CD4-positive, CD25-positive, alpha-beta regulatory T cell (primary cell): ENCODE results near the gene CCT5. TPM values are rescaled to one million over a fixed set of nuclear protein-coding genes. Genes with fewer than 3 reads are reported as not detected.

Source experiments
- ATAC-seq, 2 donors: fragments of 150-1000 bp; cut with Tn5 transposase; one replicate each; pipeline ENCODE4 v1.10.0; 2021; ENCODE audit warnings: low read depth in 2 of 2, moderate number of reproducible peaks in 2 of 2, moderate library complexity in 1 of 2
- DNase-seq, 3 donors: peaks; one replicate each; pipeline versions ENCODE4 v3.0.0 to v3.0.0-alpha.2; 2012 to 2022; ENCODE audit warnings: mixed read lengths in 1 of 3
- H3K27ac ChIP-seq: one replicate; pipeline ENCODE4 v1.7.0; 2013; ENCODE audit warnings: mild to moderate bottlenecking, low read length; ENCODE audit not compliant: insufficient read depth, poor library complexity, severe bottlenecking
- H3K27me3 ChIP-seq: one replicate; pipeline ENCODE4 v1.7.0; 2013; ENCODE audit warnings: low read length; ENCODE audit not compliant: control insufficient read depth, insufficient read depth
- H3K36me3 ChIP-seq: one replicate; pipeline ENCODE4 v1.7.0; 2013; ENCODE audit warnings: mild to moderate bottlenecking, low read length, moderate library complexity; ENCODE audit not compliant: control insufficient read depth, insufficient read depth
- H3K4me1 ChIP-seq: 2 replicates; pipeline ENCODE4 v1.7.0; 2013; ENCODE audit warnings: mild to moderate bottlenecking, low read length; ENCODE audit not compliant: insufficient read depth, control insufficient read depth, poor library complexity, severe bottlenecking
- H3K4me3 ChIP-seq: one replicate; pipeline ENCODE4 v1.7.0; 2013; ENCODE audit warnings: low read depth, mild to moderate bottlenecking, low read length, moderate library complexity
- H3K9me3 ChIP-seq, 2 experiments: 1 replicate in 1 of 2; 2 replicates in 1 of 2; pipeline ENCODE4 v1.7.0; 2013; ENCODE audit warnings: low read length in 2 of 2, mild to moderate bottlenecking in 1 of 2, moderate library complexity in 1 of 2; ENCODE audit not compliant: control insufficient read depth in 2 of 2
- H3K27ac Mint-ChIP-seq, 3 donors: one replicate each; pipeline ENCODE4 v1.8.0; 2020 to 2022; ENCODE audit warnings: mild to moderate bottlenecking in 3 of 3, mixed read lengths in 3 of 3, moderate library complexity in 2 of 3
- H3K27me3 Mint-ChIP-seq: one replicate; pipeline ENCODE4 v1.8.0; 2022; ENCODE audit warnings: mild to moderate bottlenecking, mixed read lengths
- H3K36me3 Mint-ChIP-seq: one replicate; pipeline ENCODE4 v1.8.0; 2020; ENCODE audit warnings: mixed read lengths
- H3K4me1 Mint-ChIP-seq, 4 donors: one replicate each; pipeline ENCODE4 v1.8.0; 2020 to 2022; ENCODE audit warnings: mixed read lengths in 4 of 4, mild to moderate bottlenecking in 1 of 4
- H3K4me3 Mint-ChIP-seq, 4 donors: one replicate each; pipeline ENCODE4 v1.8.0; 2020 to 2022; ENCODE audit warnings: mild to moderate bottlenecking in 4 of 4, mixed read lengths in 4 of 4, moderate library complexity in 3 of 4
- H3K9me3 Mint-ChIP-seq, 7 donors: one replicate each; pipeline ENCODE4 v1.8.0; 2020 to 2022; ENCODE audit warnings: mixed read lengths in 7 of 7, mild to moderate bottlenecking in 3 of 7, moderate library complexity in 2 of 7
- polyA plus RNA-seq, 4 donors: library from polyadenylated mRNA; unstranded; fragments of 300-500 nt; fragmentation: Illumina TruSeq; gene quantifications; one replicate each; pipeline ENCODE4 v1.2.3, GENCODE V29; 2021
- total RNA-seq: library from RNA; stranded (reverse); gene quantifications from one replicate; pipeline ENCODE4 v1.2.3, GENCODE V29; 2022

Gene CCT5
- total and polyA plus RNA-seq, 5 donors from 2014 or later, result 65.1 to 212 (median 204) TPM

DNA sequence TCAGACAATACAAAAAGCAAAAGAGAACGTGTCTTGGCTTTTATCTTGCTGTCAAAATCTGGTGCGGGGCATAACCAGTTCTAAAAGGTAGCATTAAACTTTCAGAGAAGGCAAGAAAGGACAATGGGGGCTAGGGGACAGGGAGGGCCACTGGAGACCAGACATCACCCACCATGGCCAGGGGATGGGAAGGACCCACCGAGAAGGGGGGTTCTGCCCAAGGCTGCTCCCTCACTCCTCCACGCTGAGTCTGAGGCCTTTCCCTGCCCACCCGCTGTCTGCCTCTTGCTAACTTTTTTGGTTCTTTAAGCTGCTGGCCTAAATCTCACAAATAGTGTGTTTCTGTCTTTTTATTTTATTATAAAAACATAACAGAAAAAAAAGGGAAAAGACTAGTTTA lies 34.0 kb upstream of the CCT5 start:
- H3K9me3 Mint-ChIP-seq, result peaks cover 0 to 3% (median 0%) of the 10 kb centered on the region in 7 donors

GRCh38 chr5:10218658-10219057 lies 31.4 kb upstream of the CCT5 start:
- peaks cover 0 to 3% (median 0%) of the 10 kb centered on the region in 7 donors for H3K9me3 Mint-ChIP-seq
- H3K27ac ChIP-seq, result no peak overlapping the region
- no peaks in the 10 kb centered on the region for H3K9me3 ChIP-seq
- peaks cover 9% of the 10 kb centered on the region for H3K36me3 Mint-ChIP-seq
- H3K27me3 Mint-ChIP-seq, result no peaks in the 10 kb centered on the region
- H3K27me3 ChIP-seq, result no peaks in the 10 kb centered on the region
- no peaks in the 10 kb centered on the region for H3K4me1 Mint-ChIP-seq
- no peak overlapping the region for H3K4me3 Mint-ChIP-seq
- H3K4me1 ChIP-seq, result no peaks in the 10 kb centered on the region
- H3K27ac Mint-ChIP-seq, result no peak overlapping the region
- H3K4me3 ChIP-seq, result no peak overlapping the region
- ATAC-seq, result no peak
- DNase-seq, result no peak
- H3K36me3 ChIP-seq, result no peaks in the 10 kb centered on the region

More for the DNA sequence above, 34.0 kb upstream of the CCT5 start:
- Histone ChIP-seq H3K4me3 (no peak overlapping the region), H3K27ac (no peak overlapping the region), H3K27me3 (no peaks in the 10 kb centered on the region), H3K4me1 (no peaks in the 10 kb centered on the region), H3K9me3 (no peaks in the 10 kb centered on the region), H3K36me3 (no peaks in the 10 kb centered on the region)
- Mint-ChIP-seq H3K27ac (no peak overlapping the region), H3K27me3 (no peaks in the 10 kb centered on the region), H3K4me3 (no peak overlapping the region), H3K36me3 (no peaks in the 10 kb centered on the region), H3K4me1 (no peaks in the 10 kb centered on the region)
- ATAC-seq (no peak), DNase-seq (no peak)

- DNase-seq (no peak), ATAC-seq (no peak)
- Mint-ChIP-seq H3K36me3 (peaks cover 13% of the 10 kb centered on the region), H3K4me1 (no peaks in the 10 kb centered on the region), H3K27me3 (no peaks in the 10 kb centered on the region), H3K4me3 (no peak overlapping the region), H3K27ac (no peak overlapping the region), H3K9me3 (peaks cover 0 to 3% (median 0%) of the 10 kb centered on the region in 7 donors)
- H3K4me3 ChIP-seq, result no peak overlapping the region
- no peaks in the 10 kb centered on the region for H3K36me3 ChIP-seq
- H3K4me1 ChIP-seq, result no peaks in the 10 kb centered on the region
- no peaks in the 10 kb centered on the region for H3K9me3 ChIP-seq
- H3K27me3 ChIP-seq, result no peaks in the 10 kb centered on the region
- no peak overlapping the region for H3K27ac ChIP-seq
Observed at GRCh38 chr5:10219068-10219467, 31.0 kb upstream of the CCT5 start.

DNA sequence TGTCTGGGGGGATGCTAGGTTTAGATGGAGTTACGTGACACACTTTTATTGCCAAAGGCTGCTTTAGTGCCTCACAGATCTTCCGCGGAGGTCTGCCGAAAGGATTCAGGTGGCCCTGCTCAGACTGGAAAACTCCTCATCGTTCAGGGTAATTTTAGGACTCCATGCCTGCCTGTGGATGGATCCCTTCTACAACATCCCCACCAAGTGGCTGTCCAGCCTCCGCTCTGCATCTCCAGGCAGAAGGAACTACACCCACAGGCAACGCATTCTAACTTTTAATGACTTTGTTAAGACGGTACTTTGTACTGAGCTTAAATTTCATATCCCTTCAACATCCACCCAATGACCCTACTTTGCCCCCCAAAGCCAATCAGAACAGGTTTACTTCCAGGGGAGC lies 29.8 kb upstream of the CCT5 start:
- Histone ChIP-seq H3K4me1 (no peaks in the 10 kb centered on the region), H3K4me3 (no peak overlapping the region), H3K36me3 (no peaks in the 10 kb centered on the region), H3K27me3 (no peaks in the 10 kb centered on the region), H3K9me3 (no peaks in the 10 kb centered on the region), H3K27ac (no peak overlapping the region)
- DNase-seq (no peak), ATAC-seq (no peak)
- H3K4me3 Mint-ChIP-seq, result no peak overlapping the region
- peaks cover 22% of the 10 kb centered on the region for H3K36me3 Mint-ChIP-seq
- no peaks in the 10 kb centered on the region for H3K27me3 Mint-ChIP-seq
- no peak overlapping the region for H3K27ac Mint-ChIP-seq
- no peaks in the 10 kb centered on the region for H3K4me1 Mint-ChIP-seq
- H3K9me3 Mint-ChIP-seq, result peaks cover 0 to 5% (median 3%) of the 10 kb centered on the region in 7 donors

DNA sequence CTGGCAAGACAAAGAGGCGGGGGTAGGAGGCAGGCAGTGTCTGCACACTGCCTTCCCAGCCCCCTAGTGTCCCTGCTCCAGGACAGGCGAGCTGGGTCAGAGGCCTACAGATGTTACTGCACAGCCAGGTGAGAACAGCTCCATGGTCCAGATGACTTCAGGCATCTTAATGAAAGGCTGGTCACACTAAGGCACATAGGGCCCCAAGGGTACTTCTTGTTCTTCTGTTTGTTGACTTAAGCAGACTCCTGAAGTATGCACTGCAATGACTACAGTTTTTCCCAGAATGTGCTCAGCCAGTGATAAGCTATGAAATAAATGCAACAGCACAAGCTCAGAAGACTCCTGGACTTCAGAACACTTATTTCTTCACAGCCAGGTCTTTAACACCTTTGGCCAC lies 27.8 kb upstream of the CCT5 start:
- Mint-ChIP-seq H3K27me3 (no peaks in the 10 kb centered on the region), H3K36me3 (peaks cover 35% of the 10 kb centered on the region), H3K4me1 (no peaks in the 10 kb centered on the region), H3K27ac (no peak overlapping the region), H3K9me3 (peaks cover 0 to 9% (median 3%) of the 10 kb centered on the region in 7 donors), H3K4me3 (no peak overlapping the region)
- Histone ChIP-seq H3K36me3 (no peaks in the 10 kb centered on the region), H3K4me3 (no peak overlapping the region), H3K27ac (no peak overlapping the region), H3K9me3 (no peaks in the 10 kb centered on the region), H3K4me1 (no peaks in the 10 kb centered on the region), H3K27me3 (no peaks in the 10 kb centered on the region)
- DNase-seq (no peak), ATAC-seq (no peak)

DNA sequence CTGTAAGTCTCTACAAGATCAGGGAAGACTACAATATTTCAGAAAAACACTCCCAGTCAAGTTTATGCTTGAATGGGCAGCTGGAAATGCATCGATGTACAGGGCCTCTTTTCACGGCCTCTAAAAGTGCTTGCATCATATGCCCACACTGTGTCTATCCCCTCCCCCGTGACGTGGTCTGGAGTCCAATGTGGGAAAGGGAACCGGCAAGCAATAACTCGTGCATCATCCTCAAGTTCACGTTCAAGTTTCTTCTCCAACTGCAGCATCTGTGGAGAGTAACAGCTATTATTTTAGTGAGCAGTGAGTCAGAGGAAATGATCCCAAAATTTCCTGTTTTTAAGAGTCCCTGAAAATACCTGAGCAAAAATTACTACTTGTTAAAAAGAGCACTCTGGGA lies 22.7 kb upstream of the CCT5 start:
- Histone ChIP-seq H3K4me1 (no peaks in the 10 kb centered on the region), H3K27me3 (no peaks in the 10 kb centered on the region), H3K9me3 (no peaks in the 10 kb centered on the region), H3K36me3 (peaks cover 6% of the 10 kb centered on the region), H3K4me3 (no peak overlapping the region), H3K27ac (no peak overlapping the region)
- ATAC-seq (no peak), DNase-seq (no peak)
- Mint-ChIP-seq H3K36me3 (peaks cover 40% of the 10 kb centered on the region), H3K27ac (peak overlapping the region in 1 of 3 donors; percentile 11), H3K4me1 (no peaks in the 10 kb centered on the region), H3K4me3 (no peak overlapping the region), H3K9me3 (peaks cover 0 to 9% (median 3%) of the 10 kb centered on the region in 7 donors), H3K27me3 (no peaks in the 10 kb centered on the region)

DNA sequence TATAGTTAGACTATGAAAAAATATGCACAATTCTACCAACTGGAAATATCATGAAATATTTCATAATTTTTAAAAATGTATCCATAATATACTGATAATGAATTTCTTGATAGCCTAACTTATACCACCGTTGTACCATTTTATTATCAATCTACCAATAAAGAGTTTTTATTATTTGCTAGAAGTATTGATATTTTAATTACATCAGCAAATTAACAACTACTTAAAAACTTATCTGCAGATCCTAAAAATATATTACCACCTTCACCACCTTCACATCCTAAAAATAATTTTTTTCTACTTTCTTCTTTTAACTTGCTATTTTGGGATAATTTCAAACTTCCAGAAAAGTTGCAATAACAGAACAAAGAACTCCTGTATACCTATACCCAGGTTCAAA lies 21.8 kb upstream of the CCT5 start:
- Histone ChIP-seq H3K9me3 (no peaks in the 10 kb centered on the region), H3K27me3 (no peaks in the 10 kb centered on the region), H3K4me1 (no peaks in the 10 kb centered on the region), H3K36me3 (peaks cover 6% of the 10 kb centered on the region), H3K27ac (no peak overlapping the region), H3K4me3 (no peak overlapping the region)
- Mint-ChIP-seq H3K27me3 (no peaks in the 10 kb centered on the region), H3K4me1 (no peaks in the 10 kb centered on the region), H3K36me3 (peaks cover 45% of the 10 kb centered on the region), H3K4me3 (no peak overlapping the region), H3K9me3 (peaks cover 0 to 9% (median 3%) of the 10 kb centered on the region in 7 donors), H3K27ac (no peak overlapping the region)
- ATAC-seq (no peak), DNase-seq (no peak)

DNA sequence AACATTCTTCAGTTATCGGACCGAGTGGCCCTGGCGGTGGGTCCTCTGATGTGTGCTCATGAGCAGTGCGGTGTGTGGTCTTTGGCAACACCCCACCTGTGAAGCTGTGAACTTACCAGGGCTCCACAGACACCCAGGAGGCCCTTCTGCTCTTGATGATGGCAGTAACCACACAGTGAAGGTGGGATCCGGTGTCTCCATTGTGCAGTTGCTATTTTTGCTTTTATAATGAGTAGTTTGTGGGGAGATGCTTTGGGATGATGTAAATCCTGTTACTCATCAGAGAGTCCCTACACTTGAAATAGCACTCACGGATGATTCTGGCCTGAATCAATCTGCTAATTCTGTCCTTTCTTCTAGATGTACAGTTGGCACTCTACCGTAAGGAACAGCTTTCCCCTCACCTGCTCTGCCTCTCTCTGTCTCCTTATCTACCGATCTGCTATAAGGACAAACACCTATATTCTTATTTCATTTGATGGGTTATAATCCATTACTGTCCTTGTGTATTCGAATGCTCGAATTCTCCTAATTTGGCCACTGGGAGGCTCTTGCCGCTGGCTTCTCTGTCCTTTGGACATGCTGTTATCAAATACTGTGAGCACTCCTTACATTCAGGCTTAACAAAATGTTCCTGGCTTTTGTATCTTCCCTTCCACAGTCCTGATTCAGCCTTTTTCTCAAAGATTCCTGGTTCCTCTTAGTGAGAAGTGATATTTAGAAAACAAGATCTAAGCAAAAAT lies 20.6 kb upstream of the CCT5 start:
- no peaks in the 10 kb centered on the region for H3K27me3 ChIP-seq
- H3K4me1 ChIP-seq, result no peaks in the 10 kb centered on the region
- no peaks in the 10 kb centered on the region for H3K4me1 Mint-ChIP-seq
- H3K4me3 Mint-ChIP-seq, result no peak overlapping the region
- no peaks in the 10 kb centered on the region for H3K9me3 ChIP-seq
- H3K27me3 Mint-ChIP-seq, result no peaks in the 10 kb centered on the region
- H3K36me3 ChIP-seq, result peaks cover 6% of the 10 kb centered on the region
- peaks cover 0 to 9% (median 0%) of the 10 kb centered on the region in 7 donors for H3K9me3 Mint-ChIP-seq
- no peak for ATAC-seq
- peak overlapping the region in 1 of 3 donors; percentile 49 for H3K27ac Mint-ChIP-seq
- no peak overlapping the region for H3K4me3 ChIP-seq
- H3K27ac ChIP-seq, result no peak overlapping the region
- peaks cover 38% of the 10 kb centered on the region for H3K36me3 Mint-ChIP-seq
- DNase-seq, result no peak
